ENCODE results near the gene GARRE1.
A peak's percentile ranks its signal among the peaks of the same experiment; 100 is the strongest.
"Not testable (repeated sequence)": the region's sequence is repeated elsewhere in the genome, so short reads cannot be mapped to it uniquely, and the experiment has no call there.

The GARRE1 gene

GRCh38 chr19:34232566-34233481 lies 21.5 kb upstream of the GARRE1 start:
- no peak for DNase-seq

DNA sequence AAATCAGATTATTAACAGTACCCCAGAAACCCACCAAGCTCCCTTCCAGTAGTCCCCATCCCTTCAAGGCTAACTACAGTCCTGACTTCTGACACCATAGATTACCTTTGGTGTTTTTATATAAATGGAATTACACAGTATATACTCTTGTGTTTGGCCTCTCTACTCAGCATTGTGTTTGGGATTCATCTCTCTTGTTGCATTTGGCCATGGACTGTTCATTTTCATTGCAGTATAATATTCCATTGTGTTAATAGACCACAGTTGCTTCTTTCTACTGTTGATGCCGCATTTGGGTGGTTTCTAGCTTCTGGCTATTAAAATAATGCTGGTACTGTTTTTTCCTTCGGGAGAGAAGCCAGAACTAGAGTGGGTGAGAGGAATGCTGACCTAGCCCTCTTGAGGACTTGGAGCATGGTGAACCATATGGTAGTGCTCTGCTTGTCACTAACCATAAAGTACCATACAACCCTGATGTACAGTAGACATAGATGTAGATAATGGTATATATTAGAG lies 18.9 kb upstream of the GARRE1 start:
- DNase-seq, result no peak

DNA sequence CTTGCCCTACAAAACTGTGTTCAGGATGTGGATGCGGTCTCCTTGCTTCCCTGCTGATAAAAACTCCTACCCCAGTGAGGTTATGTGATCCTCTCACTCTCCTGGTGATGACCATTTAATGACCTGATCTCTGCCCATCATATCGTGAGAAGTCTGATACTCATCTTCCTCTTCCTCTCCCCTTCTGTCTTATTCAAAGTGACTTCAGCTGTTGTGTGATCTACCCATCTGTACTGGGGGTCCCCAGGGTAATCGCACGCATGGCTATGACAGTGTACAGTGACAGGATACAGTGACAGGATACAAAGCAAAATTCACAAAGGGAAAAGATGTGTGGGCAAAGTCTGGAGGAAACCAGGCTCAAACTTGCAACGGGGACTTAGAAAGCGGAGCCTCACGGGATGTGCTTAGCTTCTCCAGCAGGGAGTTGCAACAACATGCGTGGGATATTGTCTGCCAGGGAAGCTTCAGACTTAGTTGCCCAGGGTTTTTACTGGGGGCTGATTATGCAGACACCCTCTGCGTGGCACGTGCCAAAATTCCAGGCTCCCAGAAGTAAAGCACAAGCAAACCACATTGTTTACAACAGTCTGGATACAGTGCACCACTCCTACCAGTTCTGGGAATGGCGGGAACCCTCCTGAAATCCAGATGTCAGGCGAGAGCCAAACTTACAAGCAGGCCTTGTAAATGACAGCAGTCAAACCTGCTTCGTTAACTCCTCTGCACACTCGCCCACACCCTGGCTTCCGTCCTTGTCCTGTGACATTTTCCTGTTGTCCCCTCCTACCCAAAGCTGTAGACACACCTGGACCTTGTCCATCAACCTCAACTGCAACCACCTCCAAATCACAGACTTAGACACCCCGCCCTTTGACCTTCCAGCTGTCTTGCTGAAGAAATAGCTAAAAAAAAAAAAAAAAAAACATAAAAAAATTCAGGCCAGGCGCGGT lies 18.0 kb upstream of the GARRE1 start:
- no peak for DNase-seq

DNA sequence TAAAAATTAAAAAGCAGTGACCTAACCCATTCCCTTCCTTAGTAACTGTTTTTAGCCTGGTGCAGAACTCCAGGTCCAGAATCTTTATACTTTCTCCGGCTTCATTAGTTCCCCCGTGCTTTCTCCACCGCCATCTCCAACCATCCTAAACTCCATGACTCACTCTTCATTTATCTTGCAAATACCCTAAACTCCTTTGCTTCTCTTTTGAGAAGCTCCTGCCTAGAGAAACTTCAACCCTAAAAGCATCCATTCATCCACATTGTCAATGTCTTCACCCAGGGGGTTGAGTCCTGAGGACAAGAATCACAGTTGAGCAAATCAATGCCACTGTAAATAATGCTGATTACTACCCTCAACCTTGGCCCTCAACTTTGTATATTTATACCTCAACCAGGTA lies 17.1 kb upstream of the GARRE1 start:
- DNase-seq, result no peak

GRCh38 chr19:34237939-34238338 lies 16.4 kb upstream of the GARRE1 start:
- DNase-seq, result no peak

GRCh38 chr19:34241513-34242337 lies 12.6 kb upstream of the GARRE1 start:
- DNase-seq, result peak in 1 of 2 donors; percentile 20

- DNase-seq, result not testable (repeated sequence)
Measured at GRCh38 chr19:34243138-34243875, 11.0 kb upstream of the GARRE1 start.

DNA sequence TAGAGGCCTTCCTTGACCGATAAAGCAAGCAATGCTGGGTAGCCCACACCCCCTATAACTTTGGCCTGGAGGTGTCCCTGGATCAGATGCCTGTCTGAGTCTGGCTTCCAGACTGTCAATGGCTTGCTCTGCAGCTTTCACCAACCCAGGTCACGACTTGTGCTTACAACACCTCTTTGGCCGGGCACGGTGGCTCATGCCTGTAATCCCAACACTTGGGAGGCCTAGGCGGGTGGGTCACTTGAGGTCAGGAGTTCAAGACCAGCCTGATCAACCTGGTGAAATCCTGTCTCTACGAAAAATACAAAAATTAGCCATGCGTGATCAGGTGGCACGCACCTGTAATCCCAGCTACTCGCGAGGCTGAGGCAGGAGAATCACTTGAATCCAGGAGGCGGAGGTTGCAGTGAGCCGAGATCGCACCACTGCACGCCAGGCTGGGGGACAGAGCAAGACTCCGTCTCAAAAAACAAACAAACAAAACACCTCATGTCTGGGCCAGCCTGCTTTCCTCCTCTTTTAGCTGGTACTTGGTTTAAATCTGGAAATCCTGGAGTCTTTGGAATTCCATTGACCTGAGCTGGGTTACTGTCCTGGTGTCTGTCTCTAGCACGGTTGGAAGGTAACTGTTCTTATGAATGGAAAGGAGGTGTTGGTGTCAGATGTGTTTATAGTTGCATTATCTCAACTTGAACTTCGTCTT lies 10.3 kb upstream of the GARRE1 start:
- no peak for DNase-seq

- no peak for DNase-seq
Measured at GRCh38 chr19:34244611-34245299, 9.6 kb upstream of the GARRE1 start.

DNA sequence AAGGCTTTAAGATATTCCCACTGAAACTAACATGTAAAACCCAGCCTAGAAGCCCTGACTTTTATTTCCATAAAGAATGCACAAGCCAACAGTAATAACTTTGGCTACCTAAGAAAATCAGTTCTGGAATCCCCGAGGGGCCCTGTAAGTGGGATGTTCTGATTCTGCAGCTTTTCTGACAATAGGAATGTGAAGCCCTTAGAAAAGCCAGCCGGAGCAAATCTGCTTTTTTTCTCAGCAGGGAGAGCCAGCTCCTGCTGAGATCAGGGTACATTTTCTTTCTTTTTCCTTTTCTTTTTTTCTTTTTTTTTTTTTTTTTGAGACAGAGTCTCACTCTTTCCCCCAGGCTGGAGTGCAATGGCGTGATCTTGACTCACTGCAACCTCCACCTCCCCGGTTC lies 8.0 kb upstream of the GARRE1 start:
- no peak for DNase-seq

DNA sequence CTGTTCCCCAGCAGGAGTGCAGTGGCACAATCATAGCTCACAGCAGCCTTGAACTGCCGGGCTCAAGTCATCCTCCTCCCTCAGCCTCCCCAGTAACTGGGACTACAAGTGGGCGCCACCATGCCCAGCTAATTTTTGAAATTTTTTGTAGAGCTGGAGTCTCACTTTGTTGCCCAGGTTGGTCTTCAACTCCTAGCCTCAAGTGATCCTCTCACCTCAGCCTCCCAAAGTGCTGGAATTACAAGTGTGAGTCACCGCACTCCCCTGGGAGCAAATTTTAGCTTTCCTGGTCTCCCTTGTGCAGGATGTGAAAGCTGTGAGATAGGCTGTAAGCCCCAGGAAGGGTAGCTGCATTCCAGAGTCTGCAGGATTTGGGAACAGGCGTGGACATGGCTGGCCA lies 5.4 kb upstream of the GARRE1 start:
- DNase-seq, result no peak

GRCh38 chr19:34253167-34253566 lies 1.2 kb upstream of the GARRE1 start:
- not testable (repeated sequence) for DNase-seq

DNA sequence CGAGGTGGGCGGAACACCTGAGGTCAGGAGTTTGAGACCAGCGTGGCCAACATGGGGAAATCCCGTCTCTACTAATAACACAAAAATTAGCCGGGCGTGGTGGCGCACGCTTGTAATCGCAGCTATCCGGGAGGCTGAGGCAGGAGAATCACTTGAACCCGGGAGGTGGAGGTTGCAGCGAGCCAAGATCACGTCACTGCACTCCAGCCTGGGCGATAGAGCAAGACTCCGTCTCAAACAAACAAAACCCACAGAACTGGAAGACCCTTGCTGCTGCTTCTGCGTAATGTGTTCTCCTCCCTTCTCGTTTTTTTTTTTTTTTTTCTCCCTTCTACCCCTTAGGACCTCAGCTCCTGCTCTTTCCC lies 691 bp upstream of the GARRE1 start:
- DNase-seq, result not testable (repeated sequence)

- DNase-seq, result peak in 1 of 2 donors; percentile 43
Measured at GRCh38 chr19:34254698-34255432, 511 bp downstream of the GARRE1 start.

DNA sequence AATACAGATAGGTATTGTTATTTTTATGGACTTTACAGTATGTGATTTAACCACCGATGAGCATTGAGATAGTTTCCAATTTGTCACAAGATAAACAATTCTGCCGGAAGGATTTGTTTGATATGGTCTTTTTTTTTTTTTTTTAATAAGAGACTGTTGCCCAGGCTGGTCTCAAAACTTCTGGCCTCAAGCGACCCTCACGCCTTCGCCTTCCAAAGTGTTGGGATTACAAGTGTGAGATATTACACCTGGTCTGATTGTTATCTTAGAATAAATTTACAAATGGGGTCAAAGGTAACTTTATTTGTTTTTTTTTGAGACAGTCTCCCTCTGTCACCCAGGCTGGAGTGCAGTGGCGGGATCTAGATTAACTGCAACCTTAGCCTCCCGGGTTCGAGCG lies 1.2 kb downstream of the GARRE1 start:
- no peak for DNase-seq

- no peak for DNase-seq
Measured at GRCh38 chr19:34256835-34257558, 2.6 kb downstream of the GARRE1 start.

- no peak for DNase-seq
Measured at GRCh38 chr19:34257559-34257924, 3.2 kb downstream of the GARRE1 start.

- DNase-seq, result no peak
Measured at GRCh38 chr19:34259367-34260095, 5.2 kb downstream of the GARRE1 start.

Measured in CD4-positive, alpha-beta T cell treated with Interleukin-4 for 1 hour (primary cell).